IPS-18c (cell line): ENCODE results near the gene OSBPL9.
"Not testable (repeated sequence)": the region's sequence is repeated elsewhere in the genome, so short reads cannot be mapped to it uniquely, and the experiment has no call there.

ENCODE experiments used
- H3K4me3 ChIP-seq: 2 replicates; pipeline ENCODE4 v1.7.0; 2013; ENCODE audit warnings: low read depth, mild to moderate bottlenecking, low read length, moderate library complexity; ENCODE audit not compliant: insufficient read depth
- H3K9me3 ChIP-seq: one replicate; pipeline ENCODE4 v1.6.1; 2013; ENCODE audit warnings: mild to moderate bottlenecking, low read length, moderate library complexity; ENCODE audit not compliant: control insufficient read depth, insufficient read depth

The OSBPL9 gene

DNA sequence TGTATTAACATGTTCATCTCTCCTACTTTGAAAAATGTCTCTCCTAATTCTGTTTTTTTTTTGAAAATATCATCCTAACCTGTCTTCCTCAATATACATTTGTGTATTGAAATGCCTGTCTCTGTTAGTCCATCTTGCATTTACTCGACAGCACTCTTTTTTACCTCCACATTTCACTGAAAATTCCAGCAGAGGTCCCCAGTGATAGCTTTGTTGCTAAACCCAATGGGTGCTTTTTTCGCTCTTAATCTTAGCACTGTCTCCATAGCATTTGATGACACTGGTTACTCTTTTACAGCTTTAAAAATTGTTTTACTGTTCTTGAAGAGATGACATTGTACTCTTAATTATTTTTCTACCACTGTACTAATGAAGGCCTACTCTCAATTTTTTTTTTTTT is 10.8 kb downstream of the OSBPL9 start:
- Histone ChIP-seq H3K9me3 (no peaks in the 10 kb centered on the region), H3K4me3 (no peak overlapping the region)

- Histone ChIP-seq H3K9me3 (no peaks in the 10 kb centered on the region), H3K4me3 (no peak overlapping the region)
These were observed 12.1 kb downstream of the OSBPL9 start for GRCh38 chr1:51628715-51629590.

- Histone ChIP-seq H3K4me3 (no peak overlapping the region), H3K9me3 (no peaks in the 10 kb centered on the region)
These were observed 13.0 kb downstream of the OSBPL9 start for GRCh38 chr1:51629918-51630317.

GRCh38 chr1:51630393-51630792 is 13.5 kb downstream of the OSBPL9 start:
- Histone ChIP-seq H3K9me3 (no peaks in the 10 kb centered on the region), H3K4me3 (no peak overlapping the region)

- Histone ChIP-seq H3K9me3 (no peaks in the 10 kb centered on the region), H3K4me3 (no peak overlapping the region)
These were observed 14.0 kb downstream of the OSBPL9 start for GRCh38 chr1:51630922-51631321.

DNA sequence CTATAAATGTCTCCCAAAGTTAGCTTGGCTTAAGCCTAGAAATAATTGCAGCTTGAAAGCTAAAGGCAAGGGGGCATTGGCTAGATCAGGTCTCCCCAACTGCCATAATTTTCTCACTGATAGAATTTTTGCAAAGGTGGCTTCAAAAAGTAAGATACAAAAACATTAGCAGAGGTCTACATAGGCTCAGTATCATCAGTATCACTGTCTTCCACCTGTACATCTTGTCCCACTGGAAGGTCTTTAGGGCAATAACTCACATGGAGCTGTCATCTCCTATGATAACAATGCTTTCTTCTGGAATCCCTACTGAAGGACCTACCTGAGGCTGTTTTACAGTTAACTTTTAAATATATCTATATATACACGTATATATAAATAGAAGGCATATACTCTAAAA is 14.9 kb downstream of the OSBPL9 start:
- H3K4me3 ChIP-seq: no peak overlapping the region
- H3K9me3 ChIP-seq: no peaks in the 10 kb centered on the region

DNA sequence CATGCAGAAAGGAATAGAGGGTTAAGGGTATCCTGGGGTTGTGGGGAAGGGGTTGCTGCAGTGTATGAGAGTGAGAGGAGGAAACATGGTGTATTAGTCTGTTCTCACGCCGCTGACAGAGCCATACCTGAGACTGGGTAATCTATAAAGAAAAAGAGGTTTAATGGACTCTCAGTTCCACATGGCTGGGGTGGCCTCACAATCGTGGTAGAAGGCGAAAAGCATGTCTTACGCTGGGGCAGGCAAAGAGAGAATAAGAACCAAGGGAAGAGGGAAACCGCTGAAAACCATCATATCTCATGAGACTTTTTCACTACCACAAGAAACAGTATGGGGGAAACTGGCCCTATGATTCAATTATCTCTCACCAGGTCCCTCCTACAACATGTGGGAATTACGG is 17.7 kb downstream of the OSBPL9 start:
- Histone ChIP-seq H3K4me3 (no peak overlapping the region), H3K9me3 (peaks cover 2% of the 10 kb centered on the region)

DNA sequence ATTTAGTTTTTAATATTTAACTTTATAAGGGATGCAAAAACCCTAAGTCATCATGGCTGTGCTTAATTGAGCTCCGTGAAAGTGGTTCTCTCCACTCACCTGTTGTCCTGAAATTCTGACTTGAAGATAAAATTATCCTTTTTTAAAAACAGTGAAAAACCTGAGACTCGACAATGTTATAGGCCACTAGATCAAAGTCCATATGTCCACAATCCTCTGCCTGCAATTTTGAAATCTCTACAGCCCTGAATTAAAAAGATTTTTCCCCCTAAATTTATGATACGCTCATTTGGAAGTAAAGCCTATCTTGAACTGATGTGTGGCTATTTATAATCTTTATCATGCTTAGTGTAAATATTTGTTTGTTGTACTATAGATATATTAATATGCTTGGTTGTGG is 18.7 kb downstream of the OSBPL9 start:
- Histone ChIP-seq H3K9me3 (peaks cover 2% of the 10 kb centered on the region), H3K4me3 (no peak overlapping the region)

GRCh38 chr1:51636191-51636590 is 19.3 kb downstream of the OSBPL9 start:
- Histone ChIP-seq H3K9me3 (peaks cover 2% of the 10 kb centered on the region), H3K4me3 (no peak overlapping the region)

GRCh38 chr1:51636764-51637522 is 20.1 kb downstream of the OSBPL9 start:
- Histone ChIP-seq H3K4me3 (no peak overlapping the region), H3K9me3 (peaks cover 2% of the 10 kb centered on the region)

DNA sequence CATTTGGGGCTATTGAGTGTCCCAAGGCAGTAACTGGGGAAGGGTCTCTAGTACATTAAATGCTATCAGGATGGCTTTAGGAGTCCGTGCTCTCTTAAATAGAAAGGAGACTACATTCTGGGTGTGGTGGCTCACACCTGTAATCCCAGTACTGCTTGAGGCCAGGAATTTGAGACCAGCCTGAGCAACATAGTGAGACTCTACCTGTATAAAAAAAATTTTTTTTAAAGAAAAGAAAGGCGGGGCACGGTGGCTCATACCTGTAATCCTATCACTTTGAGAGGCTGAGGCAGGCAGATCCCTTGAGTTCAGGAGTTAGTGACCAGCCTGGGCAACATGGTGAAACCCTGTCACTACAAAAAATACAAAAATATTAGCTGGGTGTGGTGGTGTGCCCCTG is 21.5 kb downstream of the OSBPL9 start:
- peaks cover 2% of the 10 kb centered on the region for H3K9me3 ChIP-seq
- H3K4me3 ChIP-seq: no peak overlapping the region

DNA sequence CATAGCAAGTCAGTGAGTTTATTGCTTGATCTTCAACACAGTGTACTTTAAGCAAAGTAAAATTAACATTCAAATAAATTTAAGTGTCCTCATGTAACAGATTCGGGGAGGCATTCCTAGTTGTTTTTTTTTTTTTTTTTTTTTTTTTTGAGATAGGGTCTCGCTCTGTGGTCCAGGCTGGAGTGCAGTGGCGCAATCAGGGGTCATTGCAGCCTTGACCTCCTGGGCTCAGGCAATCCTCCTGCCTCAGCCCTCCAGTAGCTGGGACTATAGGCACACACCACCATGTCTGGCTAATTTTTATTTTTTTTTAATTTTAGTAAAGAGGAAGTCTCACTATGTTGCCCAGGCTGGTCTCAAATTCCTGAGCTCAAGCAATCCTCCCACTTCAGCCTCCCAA is 22.8 kb downstream of the OSBPL9 start:
- H3K9me3 ChIP-seq: peaks cover 2% of the 10 kb centered on the region
- H3K4me3 ChIP-seq: no peak overlapping the region

- peaks cover 2% of the 10 kb centered on the region for H3K9me3 ChIP-seq
- H3K4me3 ChIP-seq: no peak overlapping the region
These were observed 24.2 kb downstream of the OSBPL9 start for GRCh38 chr1:51641096-51641495.

GRCh38 chr1:51642739-51643142 is 25.8 kb downstream of the OSBPL9 start:
- Histone ChIP-seq H3K9me3 (no peaks in the 10 kb centered on the region), H3K4me3 (no peak overlapping the region)

DNA sequence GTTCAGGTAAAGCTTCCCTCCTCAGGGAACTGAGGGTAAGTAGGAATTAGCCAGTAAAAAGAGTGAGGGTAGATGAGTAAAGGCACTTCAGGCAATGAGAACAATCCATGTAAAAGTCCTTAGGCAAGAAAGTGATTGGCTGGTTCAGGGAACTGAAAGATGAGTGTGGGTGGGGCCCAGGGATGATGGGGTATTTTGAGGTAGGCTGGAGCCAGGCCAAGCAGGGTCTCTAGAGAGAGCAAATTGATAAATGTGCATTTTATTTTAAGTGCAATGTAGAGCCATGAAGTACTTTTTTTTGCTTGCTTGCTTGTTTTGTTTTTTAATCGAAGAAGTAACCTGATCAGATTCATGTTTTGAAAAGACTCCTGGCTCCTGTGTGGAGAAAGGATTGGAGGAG is 26.5 kb downstream of the OSBPL9 start:
- H3K9me3 ChIP-seq: no peaks in the 10 kb centered on the region
- no peak overlapping the region for H3K4me3 ChIP-seq

GRCh38 chr1:51644020-51644419 is 27.1 kb downstream of the OSBPL9 start:
- no peaks in the 10 kb centered on the region for H3K9me3 ChIP-seq
- H3K4me3 ChIP-seq: no peak overlapping the region

GRCh38 chr1:51644533-51645197 is 27.8 kb downstream of the OSBPL9 start:
- Histone ChIP-seq H3K9me3 (no peaks in the 10 kb centered on the region), H3K4me3 (no peak overlapping the region)

DNA sequence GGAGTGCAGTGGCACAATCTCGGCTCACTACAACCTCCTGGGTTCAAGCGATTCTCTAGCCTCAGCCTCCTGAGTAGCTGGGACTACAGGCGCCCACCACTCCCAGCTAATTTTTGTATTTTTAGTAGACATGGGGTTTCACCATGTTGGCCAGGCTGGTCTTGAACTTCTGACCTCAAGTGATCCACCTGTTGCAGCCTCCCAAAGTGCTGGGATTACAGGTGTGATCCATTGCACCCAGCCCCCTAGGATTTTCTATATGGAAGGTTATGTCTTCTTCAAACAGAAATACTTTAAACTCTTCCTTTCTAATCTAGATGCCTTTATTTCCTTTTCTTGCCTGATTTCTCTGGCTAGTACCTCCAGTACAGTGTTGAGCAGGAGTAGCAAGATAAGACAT is 29.7 kb downstream of the OSBPL9 start:
- H3K4me3 ChIP-seq, H3K9me3 ChIP-seq: not testable (repeated sequence)
